ENCODE data around the gene PCDHGB6. TPM values are rescaled to one million over a fixed set of nuclear protein-coding genes. Genes with fewer than 3 reads are reported as not detected.

The PCDHGB6 gene
- total and polyA plus RNA-seq, 2 donors: 5.0 to 12.0 TPM

GRCh38 chr5:141439411-141440141 lies 31.8 kb downstream of the PCDHGB6 start:
- Histone ChIP-seq H3K4me3 (ENCODE audit: low read depth, low read length) (no peak overlapping the region), H3K27ac (ENCODE audit: low read depth) (no peak overlapping the region), H3K36me3 (ENCODE audit: insufficient read depth) (no peaks in the 10 kb centered on the region), H3K4me1 (ENCODE audit: insufficient read depth) (no peaks in the 10 kb centered on the region)
- 62% methylated on average over 10 of the region's 10 CpGs for WGBS
- no peak for DNase-seq (ENCODE audit: extremely low spot score)

- H3K4me3 ChIP-seq (ENCODE audit: low read depth, low read length): no peak overlapping the region
- no peaks in the 10 kb centered on the region for H3K4me1 ChIP-seq (ENCODE audit: insufficient read depth)
- H3K36me3 ChIP-seq (ENCODE audit: insufficient read depth): no peaks in the 10 kb centered on the region
- WGBS: 95% methylated on average over 9 of the region's 9 CpGs
- H3K27ac ChIP-seq (ENCODE audit: low read depth): no peak overlapping the region
- no peak for DNase-seq (ENCODE audit: extremely low spot score)
Observed at GRCh38 chr5:141440341-141440740, 32.5 kb downstream of the PCDHGB6 start.

DNA sequence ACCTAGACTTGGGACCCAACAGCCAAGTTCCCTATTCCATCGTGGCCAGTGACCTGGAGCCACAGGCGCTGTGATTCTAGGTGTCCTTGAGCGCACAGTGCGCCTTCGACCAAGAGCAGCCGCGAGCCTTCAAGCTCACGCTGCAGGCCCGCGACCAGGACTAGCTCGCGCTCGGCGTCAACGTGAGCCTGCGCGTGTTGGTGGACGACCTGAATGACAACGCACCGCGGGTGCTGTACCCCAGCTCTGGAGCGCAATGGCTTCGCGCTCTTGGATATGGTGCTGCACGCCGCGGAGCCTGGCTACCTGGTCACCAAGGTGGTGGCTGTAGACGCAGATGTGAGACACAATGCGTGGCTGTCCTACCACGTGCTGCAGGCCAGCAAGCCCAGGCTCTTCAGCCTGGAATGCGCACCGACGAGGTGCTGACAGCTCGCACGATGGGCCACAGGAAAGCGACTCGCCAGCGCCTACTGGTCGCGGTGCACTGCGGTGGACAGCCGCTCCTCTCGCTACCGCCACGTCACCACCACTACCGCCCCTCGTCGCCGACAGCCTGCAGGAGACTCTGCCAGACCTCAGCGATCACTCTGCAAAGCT lies 33.9 kb downstream of the PCDHGB6 start:
- DNase-seq (ENCODE audit: extremely low spot score): no peak
- H3K27ac ChIP-seq (ENCODE audit: low read depth): no peak overlapping the region
- no peaks in the 10 kb centered on the region for H3K36me3 ChIP-seq (ENCODE audit: insufficient read depth)
- H3K4me1 ChIP-seq (ENCODE audit: insufficient read depth): no peaks in the 10 kb centered on the region
- WGBS: 44% methylated on average over 50 of the region's 50 CpGs
- no peak overlapping the region for H3K4me3 ChIP-seq (ENCODE audit: low read depth, low read length)

Other genes with a start within 250 kb of the PCDHGB6 start
Only the 30 nearest of the 37 such genes appear.
- 5.0 TPM for gene PCDHB10, start 215.7 kb upstream of the PCDHGB6 start, total RNA-seq
- 5.1 TPM for gene PCDHB10, start 215.7 kb upstream of the PCDHGB6 start, polyA plus RNA-seq
- 7.3 TPM for gene PCDHB11, start 208.4 kb upstream of the PCDHGB6 start, total RNA-seq
- gene PCDHB11, start 208.4 kb upstream of the PCDHGB6 start, polyA plus RNA-seq: 2.8 TPM
- 6.9 TPM for gene PCDHB12, start 199.3 kb upstream of the PCDHGB6 start, total RNA-seq
- 3.4 TPM for gene PCDHB12, start 199.3 kb upstream of the PCDHGB6 start, polyA plus RNA-seq
- 5.9 TPM for gene PCDHB13, start 194.1 kb upstream of the PCDHGB6 start, total RNA-seq
- 2.5 TPM for gene PCDHB13, start 194.1 kb upstream of the PCDHGB6 start, polyA plus RNA-seq
- gene PCDHB14, start 184.7 kb upstream of the PCDHGB6 start, total RNA-seq: 10.1 TPM
- gene PCDHB14, start 184.7 kb upstream of the PCDHGB6 start, polyA plus RNA-seq: 8.2 TPM
- 7.8 TPM for gene PCDHB15, start 162.6 kb upstream of the PCDHGB6 start, total RNA-seq
- gene PCDHB15, start 162.6 kb upstream of the PCDHGB6 start, polyA plus RNA-seq: 7.3 TPM
- gene SLC25A2, start 104.0 kb upstream of the PCDHGB6 start, total RNA-seq: 0.69 TPM
- not detected for gene SLC25A2, start 104.0 kb upstream of the PCDHGB6 start, polyA plus RNA-seq
- gene TAF7, start 87.2 kb upstream of the PCDHGB6 start, total RNA-seq: 85.9 TPM
- gene TAF7, start 87.2 kb upstream of the PCDHGB6 start, polyA plus RNA-seq: 100 TPM
- 1.2 TPM for gene PCDHGA1, start 77.5 kb upstream of the PCDHGB6 start, total RNA-seq
- 1.2 TPM for gene PCDHGA1, start 77.5 kb upstream of the PCDHGB6 start, polyA plus RNA-seq
- 5.7 TPM for gene PCDHGA2, start 69.3 kb upstream of the PCDHGB6 start, total RNA-seq
- 4.1 TPM for gene PCDHGA2, start 69.3 kb upstream of the PCDHGB6 start, polyA plus RNA-seq
- 4.6 TPM for gene PCDHGA3, start 64.2 kb upstream of the PCDHGB6 start, total RNA-seq
- 1.6 TPM for gene PCDHGA3, start 64.2 kb upstream of the PCDHGB6 start, polyA plus RNA-seq
- gene PCDHGB1, start 57.9 kb upstream of the PCDHGB6 start, total RNA-seq: 5.7 TPM
- 0.47 TPM for gene PCDHGB1, start 57.9 kb upstream of the PCDHGB6 start, polyA plus RNA-seq
- 5.8 TPM for gene PCDHGA4, start 53.0 kb upstream of the PCDHGB6 start, total RNA-seq
- 2.2 TPM for gene PCDHGA4, start 53.0 kb upstream of the PCDHGB6 start, polyA plus RNA-seq
- gene PCDHGB2, start 48.0 kb upstream of the PCDHGB6 start, total RNA-seq: 7.9 TPM
- gene PCDHGB2, start 48.0 kb upstream of the PCDHGB6 start, polyA plus RNA-seq: 2.2 TPM
- gene PCDHGA5, start 43.9 kb upstream of the PCDHGB6 start, total RNA-seq: 7.0 TPM
- 2.6 TPM for gene PCDHGA5, start 43.9 kb upstream of the PCDHGB6 start, polyA plus RNA-seq
- 7.3 TPM for gene PCDHGB3, start 37.8 kb upstream of the PCDHGB6 start, total RNA-seq
- 1.4 TPM for gene PCDHGB3, start 37.8 kb upstream of the PCDHGB6 start, polyA plus RNA-seq
- 9.6 TPM for gene PCDHGA6, start 34.1 kb upstream of the PCDHGB6 start, total RNA-seq
- 3.7 TPM for gene PCDHGA6, start 34.1 kb upstream of the PCDHGB6 start, polyA plus RNA-seq
- gene PCDHGA7, start 25.3 kb upstream of the PCDHGB6 start, total RNA-seq: 6.9 TPM
- 1.9 TPM for gene PCDHGA7, start 25.3 kb upstream of the PCDHGB6 start, polyA plus RNA-seq
- gene PCDHGB4, start 20.3 kb upstream of the PCDHGB6 start, total RNA-seq: 11.7 TPM
- 2.4 TPM for gene PCDHGB4, start 20.3 kb upstream of the PCDHGB6 start, polyA plus RNA-seq
- 9.1 TPM for gene PCDHGA8, start 15.4 kb upstream of the PCDHGB6 start, total RNA-seq
- gene PCDHGA8, start 15.4 kb upstream of the PCDHGB6 start, polyA plus RNA-seq: 0.25 TPM
- gene PCDHGB5, start 10.1 kb upstream of the PCDHGB6 start, total RNA-seq: 13.5 TPM
- 4.7 TPM for gene PCDHGB5, start 10.1 kb upstream of the PCDHGB6 start, polyA plus RNA-seq
- 12.5 TPM for gene PCDHGA9, start 5.2 kb upstream of the PCDHGB6 start, total RNA-seq
- 3.1 TPM for gene PCDHGA9, start 5.2 kb upstream of the PCDHGB6 start, polyA plus RNA-seq
- 12.3 TPM for gene PCDHGA10, start 5.0 kb downstream of the PCDHGB6 start, total RNA-seq
- 1.6 TPM for gene PCDHGA10, start 5.0 kb downstream of the PCDHGB6 start, polyA plus RNA-seq
- 10.4 TPM for gene PCDHGB7, start 9.7 kb downstream of the PCDHGB6 start, total RNA-seq
- 11.7 TPM for gene PCDHGB7, start 9.7 kb downstream of the PCDHGB6 start, polyA plus RNA-seq
- gene PCDHGA11, start 13.0 kb downstream of the PCDHGB6 start, total RNA-seq: 12.5 TPM
- gene PCDHGA11, start 13.0 kb downstream of the PCDHGB6 start, polyA plus RNA-seq: 1.9 TPM
- 7.8 TPM for gene PCDHGA12, start 22.5 kb downstream of the PCDHGB6 start, total RNA-seq
- gene PCDHGA12, start 22.5 kb downstream of the PCDHGB6 start, polyA plus RNA-seq: 2.9 TPM
- 62.8 TPM for gene PCDHGC3, start 67.9 kb downstream of the PCDHGB6 start, total RNA-seq
- 101 TPM for gene PCDHGC3, start 67.9 kb downstream of the PCDHGB6 start, polyA plus RNA-seq
- gene PCDHGC4, start 77.0 kb downstream of the PCDHGB6 start, total RNA-seq: 6.8 TPM
- 0.23 TPM for gene PCDHGC4, start 77.0 kb downstream of the PCDHGB6 start, polyA plus RNA-seq
- gene PCDHGC5, start 81.1 kb downstream of the PCDHGB6 start, total RNA-seq: 3.7 TPM
- gene PCDHGC5, start 81.1 kb downstream of the PCDHGB6 start, polyA plus RNA-seq: 0.29 TPM
- gene DIAPH1, start 211.0 kb downstream of the PCDHGB6 start, total RNA-seq: 18.1 TPM
- gene DIAPH1, start 211.0 kb downstream of the PCDHGB6 start, polyA plus RNA-seq: 30.3 TPM